Measurements from ENCODE around the gene TMEM168.
"Not testable (repeated sequence)": the region's sequence is repeated elsewhere in the genome, so short reads cannot be mapped to it uniquely, and the experiment has no call there.

GRCh38 chr7:112731324-112731723, 58.9 kb downstream of the TMEM168 start:
- not testable (repeated sequence) for TF ChIP-seq CTCF (conservative IDR thresholded peaks at IDR 0.05 in 1 of 2, IDR thresholded peaks at IDR 0.05 in 1 of 2; ENCODE audit: low read depth in 1 of 2, low read length in 2 of 2); EZH2 (IDR thresholded peaks at IDR 0.05; ENCODE audit: low read length, missing control alignments)

All from fibroblast of lung (primary cell).